ENCODE data around the gene OR14A2.
"Not testable (repeated sequence)": the region's sequence is repeated elsewhere in the genome, so short reads cannot be mapped to it uniquely, and the experiment has no call there.

OR14A2 gene

DNA sequence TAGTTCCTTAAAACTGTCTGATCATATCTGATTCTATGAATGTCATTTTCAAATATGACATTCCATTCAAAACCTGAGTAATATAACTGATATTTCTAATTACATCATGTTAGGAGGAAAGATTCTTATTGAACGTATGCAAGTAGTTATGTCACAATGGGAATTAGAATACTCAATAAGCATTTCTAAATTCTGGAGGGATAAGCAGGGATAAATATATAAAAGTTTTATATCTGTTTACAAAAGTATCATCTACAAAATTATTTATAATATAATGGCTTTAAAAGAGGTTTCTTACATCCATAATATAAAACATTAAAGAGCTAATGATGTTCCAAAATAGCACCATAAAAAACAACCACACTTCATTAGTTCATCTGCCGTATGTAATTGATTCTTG is at the start of gene OR14A2:
Gene OR14A2, minus strand, starts transcription at position 101 of the 400 bp plus-strand sequence.
- DNase-seq (ENCODE audit: low spot score), result no peak

GRCh38 chr1:247797518-247797917 is 49.6 kb upstream of the OR14A2 start:
- no peak for DNase-seq (ENCODE audit: low spot score)

DNA sequence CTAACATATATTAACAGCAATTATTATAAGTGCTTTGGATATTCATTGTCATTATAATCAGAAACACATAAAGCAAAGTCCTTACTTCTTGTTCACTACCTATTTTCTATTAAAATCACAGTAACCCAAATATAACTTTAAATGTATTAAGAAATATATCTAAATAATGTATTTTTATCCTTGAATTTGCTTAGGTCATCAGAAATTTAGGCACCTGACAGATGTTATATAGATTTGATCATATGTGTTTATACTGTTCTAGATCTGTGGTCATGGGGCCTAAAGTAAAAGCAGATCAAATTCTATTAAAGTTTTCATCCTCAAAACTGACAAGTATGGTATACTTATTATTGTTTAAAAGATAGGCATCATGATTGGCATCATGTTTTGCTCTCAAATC is 21.7 kb upstream of the OR14A2 start:
- DNase-seq (ENCODE audit: low spot score), result no peak

- no peak for DNase-seq (ENCODE audit: low spot score)
Observed at GRCh38 chr1:247760456-247760855, 12.5 kb upstream of the OR14A2 start, which contains the start of gene OR1C1. Gene OR1C1 (minus strand): TSS chr1:247760556. CDS start chr1:247758406, 2,150 bp downstream.

DNA sequence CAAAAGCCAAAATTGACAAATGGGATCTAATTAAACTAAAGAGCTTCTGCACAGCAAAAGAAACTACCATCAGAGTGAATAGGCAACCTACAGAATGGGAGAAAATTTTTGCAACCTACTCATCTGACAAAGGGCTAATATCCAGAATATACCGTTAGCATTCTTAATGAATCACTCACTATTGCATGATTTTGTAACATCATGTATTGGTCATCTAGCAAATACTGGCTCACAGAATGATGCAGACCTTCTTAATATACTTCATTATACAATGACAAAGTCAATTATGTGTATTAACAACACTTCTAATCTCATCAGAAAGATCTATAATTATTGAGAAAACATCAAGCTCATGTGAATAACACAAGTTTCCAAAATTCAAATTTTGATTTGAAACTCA is 6.4 kb upstream of the OR14A2 start:
- not testable (repeated sequence) for DNase-seq (ENCODE audit: low spot score)

DNA sequence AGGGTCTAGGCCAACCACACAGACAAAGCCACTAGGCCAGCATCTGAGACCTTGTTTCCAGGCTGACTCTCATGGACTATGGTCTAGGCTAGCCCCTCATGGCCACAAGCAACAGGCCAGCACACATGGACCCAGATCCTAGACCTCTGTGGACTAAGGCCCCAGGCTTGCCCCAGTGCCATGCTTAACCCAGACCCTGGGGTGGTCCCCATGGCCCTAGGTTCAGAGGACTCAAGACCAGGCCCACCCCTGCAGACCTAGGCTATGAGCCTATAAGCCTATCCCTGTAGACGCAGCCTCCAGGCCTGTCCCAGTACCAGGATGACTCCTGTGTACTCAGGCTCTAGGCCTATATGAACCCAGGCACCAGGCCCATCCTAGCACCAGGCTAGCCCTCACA is 1.9 kb upstream of the OR14A2 start:
- no peak for DNase-seq (ENCODE audit: low spot score)

DNA sequence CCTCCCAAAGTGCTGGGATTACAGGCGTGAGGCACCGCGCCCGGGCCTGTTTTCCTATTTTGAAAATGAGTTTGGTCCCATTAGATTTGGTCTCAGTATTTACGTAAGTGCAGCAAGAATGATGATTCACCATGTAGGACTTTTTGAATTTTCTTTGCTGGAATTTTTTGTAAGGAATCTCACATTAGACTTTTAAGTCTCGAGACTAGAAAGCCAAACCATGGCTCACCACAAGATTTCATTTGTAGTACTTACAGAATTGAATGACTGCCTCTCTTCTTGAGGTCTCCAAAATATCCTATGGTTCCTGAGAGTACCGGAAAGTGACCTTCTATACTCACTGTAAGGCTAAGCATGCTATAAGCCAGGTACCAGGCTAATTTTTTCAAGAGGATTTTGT is 325 bp downstream of the OR14A2 start:
- no peak for DNase-seq (ENCODE audit: low spot score)

DNA sequence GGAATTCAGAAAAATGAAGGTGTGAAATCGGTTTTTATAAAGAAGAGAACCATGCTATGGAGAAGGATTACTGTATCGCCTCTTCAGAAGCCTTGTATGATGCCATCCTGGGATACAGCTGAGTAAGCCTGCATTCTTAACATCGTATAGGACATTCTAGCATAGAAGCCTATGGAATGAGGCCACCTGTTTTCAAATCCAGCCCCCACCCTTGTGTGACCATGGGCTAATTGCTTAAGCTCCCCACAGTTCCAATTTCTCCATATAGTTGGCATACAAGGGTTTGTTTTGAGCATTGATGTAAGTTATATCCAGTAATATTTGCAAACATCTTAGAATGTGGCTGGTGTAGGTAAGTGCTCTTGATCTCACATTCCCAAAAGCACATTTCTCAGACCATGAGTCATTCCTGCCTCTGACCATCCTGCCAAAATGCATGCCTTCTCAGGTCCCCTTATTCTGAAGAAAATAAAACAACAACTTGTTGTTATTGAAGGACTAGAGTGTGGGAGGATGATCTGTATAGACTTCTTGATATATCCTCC is 1.5 kb downstream of the OR14A2 start:
- no peak for DNase-seq (ENCODE audit: low spot score)

DNA sequence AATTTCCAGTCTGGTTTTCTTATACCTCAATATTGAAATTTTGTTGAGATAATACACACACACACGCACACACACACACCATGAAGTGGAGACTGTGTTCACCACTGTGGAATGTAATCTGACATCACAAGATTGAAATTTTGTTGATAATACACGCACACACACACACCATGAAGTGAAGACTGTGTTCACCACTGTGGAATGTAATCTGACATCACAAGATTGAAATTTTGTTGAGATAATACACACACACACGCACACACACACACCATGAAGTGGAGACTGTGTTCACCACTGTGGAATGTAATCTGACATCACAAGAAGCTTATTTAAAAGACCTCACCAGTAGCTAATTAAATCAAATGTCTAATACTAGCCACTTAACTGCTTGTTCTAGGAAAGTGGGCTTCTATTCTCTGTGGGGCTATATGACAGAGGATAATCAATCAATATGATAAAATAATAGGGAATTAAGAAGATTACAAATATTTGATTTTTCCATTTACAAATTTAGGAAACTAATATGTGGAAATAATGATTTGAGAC is 5.7 kb downstream of the OR14A2 start:
- not testable (repeated sequence) for DNase-seq (ENCODE audit: low spot score)

DNA sequence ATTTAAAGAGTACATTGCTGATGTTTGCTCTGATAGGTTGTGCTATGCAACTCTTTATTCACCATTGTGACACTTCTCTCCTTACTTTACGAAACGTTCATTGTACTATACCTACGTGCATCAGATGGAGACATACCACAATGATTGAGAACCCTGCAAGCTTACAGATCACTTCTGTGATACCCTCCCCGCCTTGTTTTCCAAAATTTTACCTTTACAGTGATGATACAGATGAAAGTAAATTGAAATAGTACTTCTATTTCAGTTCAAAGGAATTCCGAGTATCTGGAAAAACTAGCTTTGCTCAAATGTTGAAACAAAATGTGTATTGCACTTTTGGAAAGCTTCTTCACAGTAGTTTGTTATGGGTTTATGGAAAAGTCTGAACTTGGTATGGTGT is 6.2 kb downstream of the OR14A2 start:
- DNase-seq (ENCODE audit: low spot score), result no peak

DNA sequence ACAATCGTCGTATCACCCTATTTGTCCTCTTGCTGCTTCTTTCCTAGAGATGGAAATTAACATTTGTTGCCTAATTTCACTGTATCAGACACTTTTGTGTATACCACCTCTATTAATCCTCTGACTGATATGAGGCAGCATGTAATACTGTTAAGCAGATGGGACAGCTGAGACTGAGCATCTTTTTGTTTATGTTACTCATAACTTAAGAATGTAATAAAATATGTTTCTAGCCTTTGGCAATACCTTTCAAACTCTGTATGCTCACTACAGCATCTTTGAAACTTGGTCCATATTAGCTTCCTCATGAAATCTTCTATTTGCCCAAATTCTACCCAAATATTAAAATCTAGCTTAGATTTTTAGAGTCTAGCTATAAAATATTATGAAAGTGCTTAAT is 7.2 kb downstream of the OR14A2 start:
- no peak for DNase-seq (ENCODE audit: low spot score)

DNA sequence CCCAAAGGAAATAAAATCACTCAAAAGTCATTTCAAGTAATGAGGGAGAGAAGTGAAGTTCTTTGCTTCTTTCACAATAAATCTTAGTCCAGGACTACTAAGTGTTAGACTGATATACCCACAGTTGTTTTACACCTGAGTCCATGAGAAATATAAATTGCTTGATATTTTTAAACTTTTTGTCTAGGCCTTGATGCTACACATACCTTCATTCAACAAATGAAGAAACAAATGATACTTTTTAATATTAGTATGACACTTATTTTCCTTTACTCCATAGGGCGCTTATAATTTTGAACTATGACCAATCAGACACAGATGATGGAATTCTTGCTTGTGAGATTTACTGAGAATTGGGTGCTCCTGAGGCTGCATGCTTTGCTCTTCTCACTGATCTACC is 9.6 kb downstream of the OR14A2 start, which contains the start of gene OR14K1:
Gene OR14K1, plus strand, starts transcription at position 301 of the 400 bp plus-strand sequence. Its CDS starts 0 bp downstream, at position 301.
- DNase-seq (ENCODE audit: low spot score), result no peak

- DNase-seq (ENCODE audit: low spot score), result no peak
Observed at GRCh38 chr1:247721222-247721621, 26.7 kb downstream of the OR14A2 start.

- DNase-seq (ENCODE audit: low spot score), result no peak
Observed at GRCh38 chr1:247716546-247716945, 31.4 kb downstream of the OR14A2 start, which contains the start of gene OR6F1. Gene OR6F1 (minus strand): TSS chr1:247716646. CDS start chr1:247712755, 3,891 bp downstream.

- DNase-seq (ENCODE audit: low spot score), result no peak
Observed at GRCh38 chr1:247713753-247714152, 34.2 kb downstream of the OR14A2 start.

GRCh38 chr1:247710681-247711080 is 37.3 kb downstream of the OR14A2 start:
- not testable (repeated sequence) for DNase-seq (ENCODE audit: low spot score)

DNA sequence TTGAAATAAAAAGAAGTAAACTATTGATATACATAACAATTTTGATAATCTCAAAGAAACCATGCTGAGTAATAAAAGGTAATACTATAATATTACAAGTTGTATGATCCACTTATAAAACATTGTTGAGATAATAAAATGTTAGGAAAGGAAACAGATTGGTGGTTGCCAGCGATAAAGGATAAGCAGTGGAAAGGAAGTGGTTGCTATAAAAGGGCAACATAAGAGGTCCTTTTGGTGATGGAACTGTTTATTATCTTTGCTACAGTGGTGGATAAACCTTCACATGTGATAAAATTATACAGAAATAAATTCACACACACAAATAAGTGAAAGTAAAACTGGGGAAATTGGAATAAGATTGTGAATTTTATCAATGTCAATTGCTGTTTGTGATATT is 46.6 kb downstream of the OR14A2 start:
- no peak for DNase-seq (ENCODE audit: low spot score)

DNA sequence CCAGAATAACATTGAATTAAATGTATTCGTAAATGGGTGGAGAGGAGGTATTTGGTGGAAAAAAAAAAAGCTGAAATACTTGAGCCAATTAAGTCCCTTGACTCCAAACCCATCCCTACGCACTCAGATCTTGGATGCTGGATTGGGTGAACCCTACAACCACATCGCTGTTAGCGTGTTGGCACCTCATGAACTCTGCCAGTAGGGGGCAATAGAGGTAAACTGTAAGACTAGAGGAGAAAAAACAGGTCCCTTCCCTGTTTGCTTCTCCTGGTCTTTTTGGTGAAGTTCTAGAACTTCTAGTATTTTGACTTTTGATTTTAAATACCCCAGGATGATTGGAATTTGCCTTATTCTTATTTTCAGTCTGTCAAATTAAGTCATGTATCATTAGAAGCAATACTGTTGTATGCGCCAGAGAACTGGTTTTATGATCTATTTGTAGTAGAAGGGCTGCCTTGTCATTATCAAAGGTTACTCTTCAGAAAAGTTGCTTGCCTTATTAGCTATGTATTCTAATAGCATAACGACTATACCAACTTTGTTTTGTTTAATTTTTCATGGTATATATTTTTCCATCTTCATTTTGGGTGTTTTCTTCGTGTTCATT is 66.5 kb downstream of the OR14A2 start:
- DNase-seq (ENCODE audit: low spot score), result peak; percentile 17

DNA sequence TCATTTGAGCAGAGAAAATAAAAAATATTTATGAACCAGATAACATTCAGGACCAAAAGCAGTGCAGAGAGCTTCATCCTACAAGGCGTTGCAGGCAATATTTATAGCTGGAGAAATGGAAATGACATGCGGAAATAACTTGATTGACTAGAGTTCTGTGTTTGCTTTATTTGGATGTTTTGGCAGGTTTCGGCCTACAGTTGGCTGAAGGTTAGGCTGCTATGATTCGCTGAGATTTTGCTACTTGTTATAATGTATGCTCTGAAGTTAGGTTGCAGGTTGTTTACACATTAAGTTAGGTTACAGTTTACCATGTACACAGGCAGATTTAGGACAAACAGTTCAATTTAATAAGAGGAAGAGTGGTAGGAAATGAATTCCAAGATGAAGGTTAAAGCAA is 67.8 kb downstream of the OR14A2 start:
- DNase-seq (ENCODE audit: low spot score), result no peak

GRCh38 chr1:247679639-247680038 is 68.3 kb downstream of the OR14A2 start, which contains the start of gene OR13G1:
Gene OR13G1 (minus strand): TSS chr1:247679739. CDS start chr1:247673041, 6,698 bp downstream.
- DNase-seq (ENCODE audit: low spot score), result no peak
